Esophagus muscularis mucosa (tissue), 4 donors: ENCODE data around the gene TMEM234. TPM values are rescaled to one million over a fixed set of nuclear protein-coding genes. Genes with fewer than 3 reads are reported as not detected.

Source experiments
- DNase-seq: peaks from one replicate; pipeline ENCODE4 v3.0.0-alpha.2; 2017; ENCODE audit errors: extremely low spot score
- H3K27ac ChIP-seq, 4 donors: fragments of 200-600 bp; sonication (generic); replicated peaks in 1 of 4; 1 replicate in 3 of 4; 2 replicates in 1 of 4; pipeline ENCODE4 v1.5.1; 2016 to 2019; ENCODE audit warnings: mild to moderate bottlenecking in 1 of 4
- H3K27me3 ChIP-seq, 4 donors: fragments of 200-600 bp; sonication (generic); one replicate each; pipeline versions ENCODE4 v1.5.1 to v1.6.0; 2016 to 2019
- H3K36me3 ChIP-seq, 4 donors: fragments of 200-600 bp; sonication (generic); one replicate each; pipeline ENCODE4 v1.5.1; 2016 to 2019
- H3K4me1 ChIP-seq, 4 donors: fragments of 200-600 bp; sonication (generic); one replicate each; pipeline ENCODE4 v1.5.1; 2016 to 2019
- H3K4me3 ChIP-seq, 4 donors: fragments of 200-600 bp; sonication (generic); 1 replicate in 2 of 4; 2 replicates in 2 of 4; pipeline ENCODE4 v1.5.1; 2016 to 2019; ENCODE audit warnings: mild to moderate bottlenecking in 4 of 4, moderate library complexity in 1 of 4
- H3K9me3 ChIP-seq, 4 donors: fragments of 200-600 bp; sonication (generic); 1 replicate in 3 of 4; 2 replicates in 1 of 4; pipeline ENCODE4 v1.5.1; 2016 to 2019
- EP300 ChIP-seq: sonication (generic); formaldehyde crosslinking; IDR thresholded peaks from one replicate; pipeline ENCODE4 v1.6.1; 2017; ENCODE audit warnings: antibody characterized with exemption
- POLR2A ChIP-seq: fragments of 450-650 bp; IDR thresholded peaks from one replicate; pipeline ENCODE4 v1.6.1; 2017; ENCODE audit warnings: antibody characterized with exemption, moderate library complexity, mild to moderate bottlenecking, low read depth
- POLR2AphosphoS5 ChIP-seq, 2 donors: sonication (generic); formaldehyde crosslinking; IDR thresholded peaks; one replicate each; pipeline ENCODE4 v1.6.1; 2017; ENCODE audit warnings: antibody characterized with exemption in 2 of 2
- WGBS: methylation state at CpG from one replicate; pipeline ENCODE4 v1.1.5; 2018; 5-methylcytosine and 5-hydroxymethylcytosine counted together
- intact Hi-C: fragments of 100-400 bp; cut with DNase I; formaldehyde crosslinking; loops from one replicate; pipeline ENCODE4 v1.15.1; 2023
- total RNA-seq, 4 donors: library from RNA; depleted of rRNA; stranded (reverse); fragments of >200 nt; gene quantifications; one replicate each; pipeline versions ENCODE4 v1.1.0 to v1.2.1, GENCODE V29; 2016
- TF ChIP-seq, protein P1 (sequence below), 3 experiments: fragments of 200-600 bp in 2 of 3; fragments of 450-650 bp in 1 of 3; sonication (generic) in 2 of 3; IDR thresholded peaks; one replicate each; pipeline ENCODE4 v1.5.1; 2017 to 2019; ENCODE audit warnings: antibody characterized with exemption in 3 of 3, mild to moderate bottlenecking in 2 of 3, moderate library complexity in 1 of 3

The TMEM234 gene
- total RNA-seq, 4 donors from 2014 or later, result 6.6 to 10.0 (median 8.2) TPM

DNA sequence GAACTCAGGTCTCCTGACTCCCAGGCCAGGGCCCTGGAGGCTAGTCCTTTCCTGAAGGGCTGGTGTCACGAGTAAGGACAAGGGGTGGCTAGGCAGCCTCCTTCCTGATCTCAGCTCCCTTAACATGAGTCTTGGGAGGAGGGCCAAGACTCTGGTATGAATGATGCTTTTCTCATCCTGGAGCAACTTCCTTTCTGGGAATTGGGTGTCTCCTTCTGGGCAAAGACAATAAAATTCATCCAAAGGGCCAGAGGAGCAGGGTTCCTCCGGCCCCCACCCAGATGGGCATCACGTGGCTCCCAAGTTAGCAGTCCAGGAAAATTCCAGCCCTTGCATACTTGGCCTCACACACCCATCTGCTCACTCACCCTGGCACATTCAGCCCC, 24.7 kb upstream of the TMEM234 start, which contains the start of gene FAM167B:
FAM167B (plus strand) TSS at position 335 of the 386 bp plus-strand sequence. CDS start 200 bp downstream, outside the sequence.
- intact Hi-C loops, result no loop called here
- 27% methylated on average over 2 of the region's 3 CpGs for WGBS
- DNase-seq, result no peak

DNA sequence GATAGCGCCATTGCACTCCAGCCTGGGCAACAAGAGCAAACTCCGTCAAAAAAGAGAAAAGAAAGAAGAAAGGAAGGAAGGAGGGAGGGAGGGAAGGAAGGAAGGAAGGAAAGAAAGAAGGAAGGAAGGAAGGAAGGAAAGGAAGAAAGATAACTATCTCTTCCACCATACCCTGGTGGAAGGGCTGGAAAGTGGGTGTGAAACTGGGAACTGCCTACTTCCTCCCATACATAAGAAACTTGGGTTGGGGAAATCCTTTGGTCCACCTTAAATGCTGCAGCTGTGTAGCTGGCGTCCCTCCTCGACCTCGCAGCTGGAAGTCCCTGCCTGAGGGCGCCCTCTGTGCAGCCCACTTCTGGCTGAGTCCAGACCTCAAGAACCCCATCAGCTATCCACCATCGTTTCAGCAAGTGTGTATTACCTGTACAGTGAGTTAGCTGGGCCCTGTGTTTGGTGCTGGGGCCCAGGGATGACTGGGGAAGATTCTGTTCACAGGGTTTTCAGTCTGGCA, 20.2 kb upstream of the TMEM234 start:
- TF ChIP-seq, protein P1, sequence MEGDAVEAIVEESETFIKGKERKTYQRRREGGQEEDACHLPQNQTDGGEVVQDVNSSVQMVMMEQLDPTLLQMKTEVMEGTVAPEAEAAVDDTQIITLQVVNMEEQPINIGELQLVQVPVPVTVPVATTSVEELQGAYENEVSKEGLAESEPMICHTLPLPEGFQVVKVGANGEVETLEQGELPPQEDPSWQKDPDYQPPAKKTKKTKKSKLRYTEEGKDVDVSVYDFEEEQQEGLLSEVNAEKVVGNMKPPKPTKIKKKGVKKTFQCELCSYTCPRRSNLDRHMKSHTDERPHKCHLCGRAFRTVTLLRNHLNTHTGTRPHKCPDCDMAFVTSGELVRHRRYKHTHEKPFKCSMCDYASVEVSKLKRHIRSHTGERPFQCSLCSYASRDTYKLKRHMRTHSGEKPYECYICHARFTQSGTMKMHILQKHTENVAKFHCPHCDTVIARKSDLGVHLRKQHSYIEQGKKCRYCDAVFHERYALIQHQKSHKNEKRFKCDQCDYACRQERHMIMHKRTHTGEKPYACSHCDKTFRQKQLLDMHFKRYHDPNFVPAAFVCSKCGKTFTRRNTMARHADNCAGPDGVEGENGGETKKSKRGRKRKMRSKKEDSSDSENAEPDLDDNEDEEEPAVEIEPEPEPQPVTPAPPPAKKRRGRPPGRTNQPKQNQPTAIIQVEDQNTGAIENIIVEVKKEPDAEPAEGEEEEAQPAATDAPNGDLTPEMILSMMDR (IDR thresholded peaks at IDR 0.05), result no peak
- TF ChIP-seq POLR2AphosphoS5 (IDR thresholded peaks at IDR 0.05) (peak in 1 of 2 donors; percentile 21), EP300 (no peak)
- Histone ChIP-seq H3K27ac (peak overlapping the region; percentile 28 to 85 (median 78)), H3K4me1 (peaks cover 40 to 59% (median 49%) of the 10 kb centered on the region in 4 donors), H3K9me3 (no peaks in the 10 kb centered on the region), H3K36me3 (no peaks in the 10 kb centered on the region), H3K27me3 (no peaks in the 10 kb centered on the region), H3K4me3 (peak overlapping the region in 3 of 4 donors; percentile 18 to 42 (median 22))
- DNase-seq, result no peak
- intact Hi-C loops, result no loop called here
- WGBS, result 38% methylated on average over 7 of the region's 7 CpGs

More for the DNA sequence above, 24.7 kb upstream of the TMEM234 start, which contains the start of gene FAM167B:
- peak within 1 kb of the TSS in 1 of 4 donors; percentile 29 for H3K4me3 ChIP-seq
- peak within 1 kb of the TSS; percentile 48 to 73 (median 62) for H3K27ac ChIP-seq
- peaks cover 55 to 68% (median 65%) of the 10 kb centered on the region in 4 donors for H3K4me1 ChIP-seq
- no peaks in the 10 kb centered on the region for H3K27me3 ChIP-seq
- no peaks in the 10 kb centered on the region for H3K36me3 ChIP-seq
- no peaks in the 10 kb centered on the region for H3K9me3 ChIP-seq
- TF ChIP-seq EP300 (peak; percentile 34), POLR2AphosphoS5 (IDR thresholded peaks at IDR 0.05) (peak; percentile 72 to 74), POLR2A (no peak)
- TF ChIP-seq, protein P1 (IDR thresholded peaks at IDR 0.05), result no peak

DNA sequence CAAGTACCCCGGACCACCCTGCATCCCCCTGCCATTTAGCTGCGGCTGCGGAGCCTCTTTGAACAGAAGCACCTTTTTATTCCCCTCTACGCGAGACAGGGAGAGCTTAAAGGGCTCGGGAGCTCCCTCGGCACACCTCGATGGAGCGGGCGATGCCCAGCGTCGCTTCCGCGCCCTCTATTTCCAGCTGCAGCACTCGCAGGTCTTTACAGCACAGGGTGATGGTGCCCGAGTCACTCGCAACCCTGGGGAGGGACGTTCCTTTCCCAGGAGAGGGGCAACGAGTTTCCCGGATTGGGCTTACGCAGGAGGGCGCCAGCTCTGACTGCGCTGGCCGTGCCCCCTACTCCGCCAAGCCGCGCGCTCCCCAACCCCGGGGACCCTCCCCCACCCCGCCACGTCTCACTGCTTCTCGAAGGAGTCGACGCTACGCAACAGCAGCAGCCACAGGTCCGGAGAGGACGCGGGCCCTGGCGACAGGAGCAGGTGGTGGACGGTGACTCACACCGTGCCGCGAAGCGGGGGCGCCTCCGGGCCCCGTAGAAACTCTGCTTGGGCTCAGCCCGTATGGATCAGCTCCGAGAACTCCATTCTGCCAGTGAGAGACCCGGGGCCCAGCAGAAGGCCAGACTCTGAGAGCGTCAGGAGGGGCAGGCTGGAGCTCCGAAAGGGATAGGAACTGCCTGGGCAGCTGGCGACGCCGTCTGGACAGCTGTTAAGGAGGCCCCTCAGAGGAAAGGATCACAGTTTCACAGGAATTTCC, 19.0 kb upstream of the TMEM234 start:
- peak overlapping the region; percentile 63 to 67 (median 67) for H3K4me3 ChIP-seq
- intact Hi-C loops, result no loop called here
- peak overlapping the region; percentile 73 to 85 (median 82) for H3K27ac ChIP-seq
- WGBS, result 3% methylated on average over 22 of the region's 55 CpGs
- H3K9me3 ChIP-seq, result no peaks in the 10 kb centered on the region
- peaks cover 28 to 47% (median 37%) of the 10 kb centered on the region in 4 donors for H3K4me1 ChIP-seq
- no peaks in the 10 kb centered on the region for H3K36me3 ChIP-seq
- no peak for DNase-seq
- H3K27me3 ChIP-seq, result no peaks in the 10 kb centered on the region
- TF ChIP-seq POLR2A (no peak), EP300 (no peak), POLR2AphosphoS5 (IDR thresholded peaks at IDR 0.05) (peak; percentile 22 to 43)
- TF ChIP-seq, protein P1 (IDR thresholded peaks at IDR 0.05), result no peak

DNA sequence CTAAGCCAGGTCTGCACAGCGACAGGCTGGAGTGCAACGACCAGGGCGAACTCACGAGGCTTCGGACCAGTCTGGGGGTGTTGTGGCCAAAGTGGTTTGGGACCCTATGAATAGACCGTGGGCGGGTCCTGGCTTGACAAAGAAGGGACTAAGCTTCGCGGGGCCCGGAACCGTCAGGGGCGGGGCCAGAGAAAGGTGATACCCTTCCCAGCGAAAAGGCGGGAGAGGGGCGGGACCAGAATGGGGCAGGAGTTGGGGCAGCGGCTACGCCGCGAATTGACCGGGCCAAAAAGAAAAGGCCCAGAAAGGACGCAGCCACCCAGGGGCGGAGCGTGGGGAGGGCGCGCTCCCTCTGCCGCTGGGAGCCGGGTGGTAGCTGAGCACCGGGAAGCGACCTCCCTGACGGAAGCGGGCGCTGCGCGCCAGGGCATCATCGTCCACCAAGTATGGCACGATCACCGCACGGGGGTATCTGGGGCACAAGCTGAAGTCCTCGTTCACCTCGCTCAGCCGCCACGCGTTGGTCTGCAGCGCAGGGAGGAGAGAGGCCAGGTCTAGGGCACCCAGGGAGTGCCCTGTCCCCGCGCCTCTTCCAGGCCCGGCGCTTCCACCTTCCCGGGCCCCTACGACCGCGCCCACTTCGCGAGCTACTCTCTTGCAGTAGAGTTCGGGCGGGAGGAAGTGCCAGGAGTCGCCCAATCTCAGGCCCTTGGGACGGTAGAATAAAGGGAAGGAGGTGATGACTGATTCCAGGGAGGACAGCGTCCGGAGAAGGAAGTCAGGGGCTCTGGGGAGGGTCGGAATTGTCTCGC, 18.2 kb upstream of the TMEM234 start:
- Histone ChIP-seq H3K36me3 (no peaks in the 10 kb centered on the region), H3K9me3 (no peaks in the 10 kb centered on the region), H3K27ac (peak overlapping the region; percentile 73 to 85 (median 82)), H3K4me3 (peak overlapping the region; percentile 63 to 67 (median 67)), H3K4me1 (peaks cover 25 to 43% (median 34%) of the 10 kb centered on the region in 4 donors), H3K27me3 (no peaks in the 10 kb centered on the region)
- TF ChIP-seq, protein P1 (IDR thresholded peaks at IDR 0.05), result peak; percentile 5 to 43 (median 12)
- no peak for TF ChIP-seq EP300
- peak; percentile 64 to 86 for TF ChIP-seq POLR2AphosphoS5 (IDR thresholded peaks at IDR 0.05)
- peak; percentile 26 for TF ChIP-seq POLR2A
- intact Hi-C loops, result no loop called here
- DNase-seq, result no peak
- 6% methylated on average over 29 of the region's 62 CpGs for WGBS
